Central memory CD4-positive, alpha-beta T cell (primary cell): ENCODE data around the gene ELL2.

Experiments used
- DNase-seq: peaks from one replicate; pipeline ENCODE4 v3.0.0; 2022

The ELL2 gene

DNA sequence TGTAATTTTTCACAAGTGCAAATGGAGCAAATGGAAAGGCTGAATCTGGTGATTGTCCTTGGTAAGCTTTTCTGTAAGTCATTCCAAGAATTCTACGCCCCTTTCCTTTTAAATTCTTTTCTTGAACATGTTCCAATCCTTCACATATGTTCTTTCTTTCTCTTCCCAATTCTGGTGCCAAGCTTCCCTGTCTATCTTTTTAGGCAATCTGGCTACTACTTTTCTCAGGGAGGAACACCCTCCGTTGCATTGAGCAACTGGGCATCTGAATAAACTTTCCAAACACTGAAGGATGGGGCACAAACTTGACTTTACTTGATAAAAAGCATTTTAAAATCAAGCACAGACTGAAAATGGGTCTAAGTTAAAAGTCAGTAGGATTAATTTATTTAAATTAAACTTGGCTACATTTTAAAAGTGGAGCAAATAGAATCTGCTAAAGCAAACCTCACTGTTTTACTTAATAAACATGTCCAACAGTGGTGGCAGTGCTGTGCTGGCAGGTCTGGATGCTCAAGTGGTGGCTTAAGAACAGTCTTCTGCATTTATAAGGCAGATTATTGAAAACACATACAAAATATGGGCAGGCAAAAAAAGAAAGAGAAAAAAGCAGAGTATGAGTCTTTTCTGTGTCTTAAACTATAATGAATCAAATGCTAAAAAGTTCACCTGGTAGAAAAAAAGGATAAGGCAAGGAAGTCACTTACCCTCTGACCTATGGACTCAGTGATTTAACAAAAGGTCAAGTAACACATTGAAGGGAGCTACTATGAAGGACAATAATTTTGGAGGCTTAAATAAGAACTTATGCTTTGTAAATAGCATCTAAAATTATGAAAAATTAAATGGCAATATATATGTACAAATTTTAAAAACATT, 5.4 kb downstream of the ELL2 start:
- no peak for DNase-seq

GRCh38 chr5:95954716-95955115, 6.9 kb downstream of the ELL2 start:
- no peak for DNase-seq

- no peak for DNase-seq
Measured at GRCh38 chr5:95953021-95953702, 8.5 kb downstream of the ELL2 start.

GRCh38 chr5:95951916-95952315, 9.7 kb downstream of the ELL2 start:
- no peak for DNase-seq

GRCh38 chr5:95949810-95950209, 11.8 kb downstream of the ELL2 start:
- no peak for DNase-seq

- no peak for DNase-seq
Measured at GRCh38 chr5:95948631-95949030, 13.0 kb downstream of the ELL2 start.

DNA sequence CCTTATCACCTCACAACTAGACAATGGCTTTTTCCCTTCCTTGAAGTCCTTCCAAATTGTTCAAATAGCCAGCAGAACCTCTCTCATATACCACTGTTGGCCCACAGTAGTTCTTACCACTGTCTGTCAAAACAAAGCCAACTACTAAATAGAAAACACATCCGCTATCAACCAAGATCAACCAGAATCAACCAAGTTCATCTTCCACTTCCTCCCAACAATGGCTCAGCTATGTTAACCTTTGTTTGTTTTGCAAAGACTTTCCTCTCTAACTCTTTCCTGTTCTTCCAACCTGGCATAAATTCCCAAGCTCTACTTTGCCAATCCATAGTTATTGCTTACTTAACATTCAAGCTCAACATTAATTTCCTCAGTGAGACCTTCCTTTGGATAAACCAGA, 15.2 kb downstream of the ELL2 start:
- DNase-seq = no peak

- no peak for DNase-seq
Measured at GRCh38 chr5:95942968-95943367, 18.7 kb downstream of the ELL2 start.

- no peak for DNase-seq
Measured at GRCh38 chr5:95942414-95942813, 19.2 kb downstream of the ELL2 start.

- no peak for DNase-seq
Measured at GRCh38 chr5:95941756-95942155, 19.9 kb downstream of the ELL2 start.

- no peak for DNase-seq
Measured at GRCh38 chr5:95940758-95941682, 20.6 kb downstream of the ELL2 start.

DNA sequence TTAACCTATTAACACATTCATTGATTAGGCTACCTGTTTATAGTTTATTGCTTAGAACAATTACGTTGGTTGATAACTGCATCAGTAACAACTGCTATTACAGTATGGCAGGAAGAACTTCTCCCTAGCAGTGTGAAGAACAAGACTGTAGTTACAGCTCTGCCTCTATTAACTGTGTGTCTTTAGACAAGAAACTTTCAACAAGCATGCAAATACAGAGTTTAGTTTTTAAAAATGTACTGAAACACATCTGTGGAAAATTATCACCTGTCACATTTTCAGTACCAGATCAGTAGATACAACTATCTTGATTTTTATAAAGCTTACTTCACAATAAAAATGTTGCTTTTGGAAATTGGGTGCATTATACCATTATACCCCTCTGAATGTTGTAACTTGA, 22.2 kb downstream of the ELL2 start:
- no peak for DNase-seq

GRCh38 chr5:95938766-95939165, 22.9 kb downstream of the ELL2 start:
- DNase-seq = no peak

- no peak for DNase-seq
Measured at GRCh38 chr5:95938347-95938746, 23.3 kb downstream of the ELL2 start.

- DNase-seq = no peak
Measured at GRCh38 chr5:95937607-95938152, 24.0 kb downstream of the ELL2 start.

DNA sequence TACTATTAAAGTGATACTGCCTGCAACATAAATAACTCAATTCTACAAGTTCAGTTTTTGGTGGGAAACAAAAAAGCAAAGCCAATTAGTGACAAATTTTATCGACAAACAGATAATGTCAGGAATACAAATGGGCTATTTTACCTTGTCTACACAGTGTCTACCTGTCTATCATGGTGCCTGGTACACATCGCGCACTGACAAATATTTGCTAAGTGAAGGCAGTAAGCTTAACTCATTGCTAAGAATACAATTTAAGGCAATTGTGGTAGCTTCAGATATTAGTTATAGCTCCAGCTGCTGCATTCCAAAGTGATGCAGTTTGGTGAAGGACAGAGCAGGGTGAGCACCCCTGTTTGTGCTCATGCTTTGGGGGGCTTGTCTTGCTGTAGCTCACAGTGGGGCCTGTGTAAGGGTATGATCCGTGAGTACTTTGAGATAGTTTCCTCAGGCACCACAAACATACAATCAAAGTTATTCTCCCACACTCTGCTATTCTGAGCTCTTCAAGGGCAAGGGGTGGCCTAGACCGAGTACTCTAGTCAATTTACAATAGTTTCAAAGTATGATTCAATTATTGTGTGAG, 24.7 kb downstream of the ELL2 start:
- DNase-seq = no peak

DNA sequence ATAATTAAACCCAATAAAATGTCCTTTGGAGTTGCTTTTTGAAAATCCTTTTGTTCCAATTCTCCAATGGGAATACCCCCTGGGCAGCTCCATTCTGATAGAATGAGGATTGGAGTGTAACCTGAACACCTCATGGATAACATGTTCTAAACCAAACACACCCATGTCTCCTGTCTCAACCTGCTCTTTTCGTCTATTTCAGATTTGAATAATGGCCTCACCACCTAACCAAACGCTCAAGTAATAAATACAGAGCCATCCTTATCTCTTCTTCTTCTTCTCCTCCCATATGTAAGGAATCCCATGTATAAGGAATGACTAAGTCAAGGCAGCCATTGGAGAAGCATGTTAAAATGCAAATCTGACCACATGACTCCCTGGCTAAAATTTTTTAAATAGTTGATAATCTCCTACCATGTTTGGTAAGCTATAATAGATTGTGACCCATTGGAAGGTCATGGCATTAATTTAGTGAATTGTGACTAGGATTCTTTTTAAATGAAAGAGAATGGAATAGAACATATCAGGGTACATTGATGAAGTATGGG, 26.0 kb downstream of the ELL2 start:
- DNase-seq = no peak

DNA sequence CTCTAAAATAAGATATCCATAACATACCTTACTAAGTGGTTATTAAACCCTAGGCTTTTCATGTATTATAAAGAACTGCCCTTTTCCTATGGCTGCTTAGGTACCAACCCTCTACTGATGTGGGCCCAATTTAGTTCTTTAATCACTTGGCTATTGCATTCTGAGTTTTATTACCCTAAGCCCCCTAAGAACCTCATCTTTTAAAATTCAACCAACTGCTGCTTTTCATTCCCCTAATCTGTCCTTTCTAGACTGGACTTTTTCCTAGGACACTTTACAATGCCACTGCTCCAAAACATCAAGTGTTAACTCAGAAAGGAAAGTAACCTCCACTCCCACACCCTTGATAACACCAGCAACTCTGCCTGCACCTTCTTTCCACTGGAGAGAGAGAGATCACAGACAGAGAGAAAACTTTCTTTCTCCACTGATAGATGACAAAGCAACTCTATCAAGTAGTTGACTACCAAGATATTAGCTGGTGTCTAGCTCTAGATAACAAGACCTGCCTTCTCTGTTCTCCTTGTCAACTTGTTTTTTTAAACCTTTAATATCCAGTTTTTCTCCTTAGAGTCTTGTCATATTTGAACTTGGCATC, 27.3 kb downstream of the ELL2 start:
- DNase-seq = no peak

GRCh38 chr5:95932941-95933340, 28.7 kb downstream of the ELL2 start:
- DNase-seq = no peak

GRCh38 chr5:95931079-95931833, 30.4 kb downstream of the ELL2 start:
- no peak for DNase-seq
